Left lung (tissue), 10 donors: ENCODE measurements around the gene DHDDS. TPM values are rescaled to one million over a fixed set of nuclear protein-coding genes. Genes with fewer than 3 reads are reported as not detected.

Source experiments
- ATAC-seq: fragments of 200-7000 bp; cut with Tn5 transposase; one replicate; pipeline ENCODE4 v1.9.1; 2020; ENCODE audit warnings: moderate library complexity
- DNase-seq, 4 donors: peaks; one replicate each; pipeline ENCODE4 v3.0.0-alpha.2; 2013 to 2020
- H3K27ac ChIP-seq, 2 donors: fragments of 200-600 bp; sonication (generic) in 1 of 2; one replicate each; pipeline versions ENCODE4 v1.5.0 to v1.8.0; 2020 to 2021
- H3K27me3 ChIP-seq, 2 donors: fragments of 200-600 bp; sonication (generic) in 1 of 2; one replicate each; pipeline versions ENCODE4 v1.5.0 to v1.8.0; 2020 to 2021
- H3K36me3 ChIP-seq, 2 donors: fragments of 200-600 bp; sonication (generic) in 1 of 2; one replicate each; pipeline versions ENCODE4 v1.5.0 to v1.8.0; 2020 to 2021
- H3K4me1 ChIP-seq, 2 donors: fragments of 200-600 bp; one replicate each; pipeline ENCODE4 v1.8.0; 2021
- H3K4me3 ChIP-seq, 2 donors: fragments of 200-600 bp; sonication (generic) in 1 of 2; one replicate each; pipeline versions ENCODE4 v1.5.0 to v1.8.0; 2020 to 2021; ENCODE audit warnings: mild to moderate bottlenecking in 1 of 2
- H3K9me3 ChIP-seq, 2 donors: fragments of 200-600 bp; sonication (generic) in 1 of 2; one replicate each; pipeline versions ENCODE4 v1.5.0 to v1.8.0; 2020 to 2021
- intact Hi-C, 2 donors: fragments of 100-400 bp; cut with DNase I; formaldehyde crosslinking; loops; one replicate each; pipeline versions ENCODE4 v1.11.2 to v1.14.2; 2022
- polyA plus RNA-seq, 6 donors: library from polyadenylated mRNA; unstranded; fragments of 120-200 nt; gene quantifications; one replicate each; pipeline ENCODE4 v1.2.1, GENCODE V29; 2013; ENCODE audit not compliant: insufficient read length in 6 of 6
- total RNA-seq, 2 donors: library from RNA; stranded (reverse); fragmentation: NEBNext Ultra II Directional; extraction: Animal tissue kit (Norgen Biotek cat#: 25700); gene quantifications; one replicate each; pipeline ENCODE4 v1.2.1, GENCODE V29; 2021
- TF ChIP-seq, protein P1 (sequence below), 2 donors: fragments of 200-600 bp; sonication (generic) in 1 of 2; IDR thresholded peaks; one replicate each; pipeline versions ENCODE4 v1.5.0 to v1.8.0; 2021; ENCODE audit warnings: antibody characterized with exemption in 2 of 2
- donor health status: DM: no; HTN: yes; CAD: no.
- donor health status: DM: no; HTN: no; CAD: no.

The DHDDS gene
- total and polyA plus RNA-seq, 8 donors = 34.5 to 56.0 (median 36.1) TPM

DNA sequence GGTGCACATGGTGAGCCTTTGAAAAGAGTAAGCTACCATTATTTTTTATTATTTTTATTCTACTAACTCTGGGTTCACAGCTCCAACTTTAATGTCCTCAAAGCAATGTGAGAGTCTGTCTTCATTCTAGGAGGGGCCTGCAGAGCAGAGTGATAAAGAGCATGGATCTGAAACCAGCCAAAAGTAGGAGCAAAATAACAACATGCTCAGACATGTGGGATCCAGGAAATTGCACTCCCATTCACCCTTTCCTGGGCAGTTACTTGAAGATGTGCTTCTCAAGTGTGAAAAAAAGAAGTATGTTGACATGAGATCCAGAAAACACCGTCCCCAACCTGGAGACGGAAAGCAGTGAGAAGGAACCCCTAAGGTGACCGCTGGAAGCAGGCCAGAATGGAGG lies 30.2 kb upstream of the DHDDS start:
- intact Hi-C loops = no loop called here
- no peaks in the 10 kb centered on the region for H3K36me3 ChIP-seq

DNA sequence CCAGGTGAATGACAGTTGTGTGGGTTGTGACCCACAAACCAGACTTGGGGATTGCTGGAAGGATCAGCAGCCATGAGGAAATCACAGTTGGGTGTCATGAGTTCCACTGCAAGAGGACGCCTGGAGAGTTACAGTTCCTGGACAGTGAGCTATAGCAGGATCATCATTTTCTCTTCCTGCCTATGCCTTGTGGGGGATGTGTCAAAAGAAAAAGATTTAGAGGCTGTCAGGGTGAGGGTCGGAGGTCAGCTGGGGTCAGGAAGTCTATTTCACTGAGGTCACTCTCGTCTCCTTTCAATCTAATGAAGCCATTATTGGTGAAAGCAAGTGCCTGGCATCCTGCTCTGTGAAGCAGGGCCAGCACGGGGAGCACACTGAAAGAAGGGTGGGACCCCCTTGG lies 28.5 kb upstream of the DHDDS start:
- H3K36me3 ChIP-seq = no peaks in the 10 kb centered on the region
- peaks cover 0 to under 1% of the 10 kb centered on the region in 2 donors for H3K4me1 ChIP-seq
- TF ChIP-seq, protein P1, sequence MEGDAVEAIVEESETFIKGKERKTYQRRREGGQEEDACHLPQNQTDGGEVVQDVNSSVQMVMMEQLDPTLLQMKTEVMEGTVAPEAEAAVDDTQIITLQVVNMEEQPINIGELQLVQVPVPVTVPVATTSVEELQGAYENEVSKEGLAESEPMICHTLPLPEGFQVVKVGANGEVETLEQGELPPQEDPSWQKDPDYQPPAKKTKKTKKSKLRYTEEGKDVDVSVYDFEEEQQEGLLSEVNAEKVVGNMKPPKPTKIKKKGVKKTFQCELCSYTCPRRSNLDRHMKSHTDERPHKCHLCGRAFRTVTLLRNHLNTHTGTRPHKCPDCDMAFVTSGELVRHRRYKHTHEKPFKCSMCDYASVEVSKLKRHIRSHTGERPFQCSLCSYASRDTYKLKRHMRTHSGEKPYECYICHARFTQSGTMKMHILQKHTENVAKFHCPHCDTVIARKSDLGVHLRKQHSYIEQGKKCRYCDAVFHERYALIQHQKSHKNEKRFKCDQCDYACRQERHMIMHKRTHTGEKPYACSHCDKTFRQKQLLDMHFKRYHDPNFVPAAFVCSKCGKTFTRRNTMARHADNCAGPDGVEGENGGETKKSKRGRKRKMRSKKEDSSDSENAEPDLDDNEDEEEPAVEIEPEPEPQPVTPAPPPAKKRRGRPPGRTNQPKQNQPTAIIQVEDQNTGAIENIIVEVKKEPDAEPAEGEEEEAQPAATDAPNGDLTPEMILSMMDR (IDR thresholded peaks at IDR 0.05) = no peak
- ATAC-seq = no peak
- intact Hi-C loops = no loop called here
- no peak for DNase-seq
- H3K9me3 ChIP-seq = no peaks in the 10 kb centered on the region
- H3K4me3 ChIP-seq = no peak overlapping the region
- no peak overlapping the region for H3K27ac ChIP-seq
- peaks cover under 1 to 60% of the 10 kb centered on the region in 2 donors for H3K27me3 ChIP-seq

More for the DNA sequence above, 30.2 kb upstream of the DHDDS start:
- Histone ChIP-seq H3K27me3 (peaks cover 0 to 54% of the 10 kb centered on the region in 2 donors), H3K4me3 (no peak overlapping the region), H3K9me3 (no peaks in the 10 kb centered on the region), H3K4me1 (no peaks in the 10 kb centered on the region), H3K27ac (no peak overlapping the region)
- TF ChIP-seq, protein P1 (IDR thresholded peaks at IDR 0.05) = no peak
- no peak for DNase-seq
- ATAC-seq = no peak

DNA sequence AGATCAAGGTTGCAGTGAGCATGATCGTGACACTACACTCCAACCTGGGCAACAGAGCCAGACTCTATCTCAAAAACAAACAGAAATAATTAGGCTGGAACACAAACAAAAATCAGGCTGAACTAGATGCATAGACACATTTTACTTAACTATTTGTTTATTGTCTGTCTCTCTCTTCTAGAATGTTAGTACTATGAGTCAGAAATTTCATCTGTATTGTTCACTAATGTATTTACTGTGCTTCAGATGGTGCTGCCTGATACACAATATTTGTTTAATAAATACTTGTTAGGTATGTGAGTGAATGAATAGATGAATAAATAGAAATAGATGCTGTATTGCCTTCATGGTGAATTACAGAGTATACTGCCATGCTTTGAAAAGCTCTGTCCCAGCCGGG lies 27.5 kb upstream of the DHDDS start:
- ATAC-seq (no peak), DNase-seq (no peak)
- Histone ChIP-seq H3K4me3 (no peak overlapping the region), H3K36me3 (no peaks in the 10 kb centered on the region), H3K4me1 (peaks cover 0 to 11% of the 10 kb centered on the region in 2 donors), H3K9me3 (no peaks in the 10 kb centered on the region), H3K27me3 (peaks cover 10 to 69% of the 10 kb centered on the region in 2 donors), H3K27ac (no peak overlapping the region)
- TF ChIP-seq, protein P1 (IDR thresholded peaks at IDR 0.05) = no peak
- intact Hi-C loops = no loop called here

DNA sequence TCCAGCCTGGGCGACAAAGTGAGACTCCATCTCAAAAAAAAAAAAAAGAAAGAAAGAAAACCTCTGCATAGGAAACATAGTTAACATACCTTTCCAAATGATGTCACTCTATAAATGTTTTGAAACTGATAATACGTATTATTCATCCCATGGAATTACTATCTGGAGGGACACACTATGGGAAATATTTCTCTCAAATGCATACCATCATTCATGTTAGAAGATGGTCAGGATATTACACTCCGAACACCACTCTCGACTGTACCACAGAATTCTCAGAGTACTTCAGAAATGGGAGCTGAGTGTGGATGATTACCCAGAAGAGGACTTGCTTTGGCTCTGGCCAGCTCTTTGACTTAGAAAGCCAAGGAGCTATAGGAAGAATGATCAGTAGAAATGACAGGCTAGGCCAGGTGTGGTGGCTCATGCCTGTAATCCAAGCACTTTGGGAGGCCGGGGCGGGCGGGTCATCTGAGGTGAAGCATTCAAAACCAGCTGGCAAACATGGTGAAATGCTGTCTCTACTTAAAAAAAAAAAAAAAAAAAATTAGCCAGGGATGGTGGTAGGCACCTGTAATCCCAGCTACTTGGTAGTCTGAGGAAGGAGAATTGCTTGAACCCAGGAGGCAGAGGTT lies 26.7 kb upstream of the DHDDS start:
- intact Hi-C loops = no loop called here
- peaks cover 13 to 76% of the 10 kb centered on the region in 2 donors for H3K27me3 ChIP-seq
- H3K4me1 ChIP-seq = peaks cover 0 to 12% of the 10 kb centered on the region in 2 donors
- no peak for DNase-seq
- no peak for ATAC-seq
- H3K27ac ChIP-seq = no peak overlapping the region
- no peak overlapping the region for H3K4me3 ChIP-seq
- no peaks in the 10 kb centered on the region for H3K36me3 ChIP-seq
- TF ChIP-seq, protein P1 (IDR thresholded peaks at IDR 0.05) = no peak
- H3K9me3 ChIP-seq = no peaks in the 10 kb centered on the region

DNA sequence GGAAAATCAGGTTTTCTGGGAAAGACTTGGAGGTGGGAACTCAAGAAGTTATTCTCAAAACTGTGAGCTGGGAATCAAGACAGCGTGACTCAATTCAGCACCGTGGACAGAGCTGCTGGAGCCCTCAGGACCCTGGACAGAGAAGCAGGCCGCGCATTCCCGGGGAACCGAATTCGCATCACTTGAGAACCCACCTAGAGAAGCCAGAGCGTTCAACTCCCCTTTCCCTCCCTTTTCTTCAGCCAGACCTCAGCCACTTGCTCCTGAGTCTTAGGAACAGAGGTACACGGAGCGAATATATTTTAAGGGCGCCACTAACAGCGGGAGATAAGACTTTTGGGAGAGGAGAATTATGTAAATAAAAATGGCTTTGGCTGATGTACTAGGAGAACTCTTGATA lies 23.5 kb upstream of the DHDDS start:
- no peak overlapping the region for H3K4me3 ChIP-seq
- H3K36me3 ChIP-seq = no peaks in the 10 kb centered on the region
- H3K4me1 ChIP-seq = peaks cover 0 to 12% of the 10 kb centered on the region in 2 donors
- no peaks in the 10 kb centered on the region for H3K9me3 ChIP-seq
- peaks cover 43 to 77% of the 10 kb centered on the region in 2 donors for H3K27me3 ChIP-seq
- intact Hi-C loops = no loop called here
- ATAC-seq = peak; percentile 97
- TF ChIP-seq, protein P1 (IDR thresholded peaks at IDR 0.05) = no peak
- H3K27ac ChIP-seq = no peak overlapping the region
- DNase-seq = peak; percentile 68 to 85 (median 80)
